ENCODE measurements around the gene FAM78A.

The FAM78A gene

GRCh38 chr9:131310833-131311554, 34.7 kb upstream of the FAM78A start:
- WGBS, 2 experiments, result 72% methylated on average over 20 of the region's 20 CpGs
- Histone ChIP-seq H3K4me3 (ENCODE audit: insufficient read depth, low read depth, low read length) (no peak overlapping the region), H3K36me3 (ENCODE audit: control insufficient read depth, insufficient read depth, low read length) (no peaks in the 10 kb centered on the region), H3K9me3 (ENCODE audit: control insufficient read depth, low read length) (no peaks in the 10 kb centered on the region), H3K27ac (ENCODE audit: insufficient read depth, low read depth, low read length, poor library complexity, severe bottlenecking) (no peak overlapping the region), H3K4me1 (ENCODE audit: control insufficient read depth, insufficient read depth, low read length) (no peaks in the 10 kb centered on the region), H3K27me3 (ENCODE audit: control insufficient read depth, insufficient read depth, low read length, poor library complexity, severe bottlenecking) (no peaks in the 10 kb centered on the region)

GRCh38 chr9:131309530-131310276, 33.4 kb upstream of the FAM78A start:
- Histone ChIP-seq H3K27ac (ENCODE audit: insufficient read depth, low read depth, low read length, poor library complexity, severe bottlenecking) (no peak overlapping the region), H3K9me3 (ENCODE audit: control insufficient read depth, low read length) (no peaks in the 10 kb centered on the region), H3K4me3 (ENCODE audit: insufficient read depth, low read depth, low read length) (no peak overlapping the region), H3K27me3 (ENCODE audit: control insufficient read depth, insufficient read depth, low read length, poor library complexity, severe bottlenecking) (no peaks in the 10 kb centered on the region), H3K4me1 (ENCODE audit: control insufficient read depth, insufficient read depth, low read length) (no peaks in the 10 kb centered on the region), H3K36me3 (ENCODE audit: control insufficient read depth, insufficient read depth, low read length) (no peaks in the 10 kb centered on the region)
- 89 to 91% methylated on average over 18 of the region's 18 CpGs for WGBS, 2 experiments

- H3K36me3 ChIP-seq (ENCODE audit: control insufficient read depth, insufficient read depth, low read length), result no peaks in the 10 kb centered on the region
- no peaks in the 10 kb centered on the region for H3K4me1 ChIP-seq (ENCODE audit: control insufficient read depth, insufficient read depth, low read length)
- no peaks in the 10 kb centered on the region for H3K9me3 ChIP-seq (ENCODE audit: control insufficient read depth, low read length)
- no peak overlapping the region for H3K4me3 ChIP-seq (ENCODE audit: insufficient read depth, low read depth, low read length)
- WGBS, 2 experiments, result 93 to 95% methylated on average over 17 of the region's 17 CpGs
- no peak overlapping the region for H3K27ac ChIP-seq (ENCODE audit: insufficient read depth, low read depth, low read length, poor library complexity, severe bottlenecking)
- H3K27me3 ChIP-seq (ENCODE audit: control insufficient read depth, insufficient read depth, low read length, poor library complexity, severe bottlenecking), result no peaks in the 10 kb centered on the region
Measured at GRCh38 chr9:131308906-131309529, 32.7 kb upstream of the FAM78A start.

- H3K27me3 ChIP-seq (ENCODE audit: control insufficient read depth, insufficient read depth, low read length, poor library complexity, severe bottlenecking), result no peaks in the 10 kb centered on the region
- H3K4me3 ChIP-seq (ENCODE audit: insufficient read depth, low read depth, low read length), result no peak overlapping the region
- no peaks in the 10 kb centered on the region for H3K36me3 ChIP-seq (ENCODE audit: control insufficient read depth, insufficient read depth, low read length)
- H3K27ac ChIP-seq (ENCODE audit: insufficient read depth, low read depth, low read length, poor library complexity, severe bottlenecking), result no peak overlapping the region
- H3K4me1 ChIP-seq (ENCODE audit: control insufficient read depth, insufficient read depth, low read length), result peaks cover 2% of the 10 kb centered on the region
- H3K9me3 ChIP-seq (ENCODE audit: control insufficient read depth, low read length), result no peaks in the 10 kb centered on the region
- WGBS, 2 experiments, result 95 to 97% methylated on average over 11 of the region's 11 CpGs
Measured at GRCh38 chr9:131308452-131308851, 32.1 kb upstream of the FAM78A start.

GRCh38 chr9:131307974-131308373, 31.7 kb upstream of the FAM78A start:
- peaks cover 4% of the 10 kb centered on the region for H3K4me1 ChIP-seq (ENCODE audit: control insufficient read depth, insufficient read depth, low read length)
- no peaks in the 10 kb centered on the region for H3K27me3 ChIP-seq (ENCODE audit: control insufficient read depth, insufficient read depth, low read length, poor library complexity, severe bottlenecking)
- no peaks in the 10 kb centered on the region for H3K36me3 ChIP-seq (ENCODE audit: control insufficient read depth, insufficient read depth, low read length)
- 92% methylated on average over 31 of the region's 31 CpGs for WGBS, 2 experiments
- no peak overlapping the region for H3K4me3 ChIP-seq (ENCODE audit: insufficient read depth, low read depth, low read length)
- H3K27ac ChIP-seq (ENCODE audit: insufficient read depth, low read depth, low read length, poor library complexity, severe bottlenecking), result no peak overlapping the region
- H3K9me3 ChIP-seq (ENCODE audit: control insufficient read depth, low read length), result no peaks in the 10 kb centered on the region

GRCh38 chr9:131306397-131307004, 30.2 kb upstream of the FAM78A start:
- Histone ChIP-seq H3K36me3 (ENCODE audit: control insufficient read depth, insufficient read depth, low read length) (no peaks in the 10 kb centered on the region), H3K27ac (ENCODE audit: insufficient read depth, low read depth, low read length, poor library complexity, severe bottlenecking) (no peak overlapping the region), H3K27me3 (ENCODE audit: control insufficient read depth, insufficient read depth, low read length, poor library complexity, severe bottlenecking) (no peaks in the 10 kb centered on the region), H3K4me1 (ENCODE audit: control insufficient read depth, insufficient read depth, low read length) (peaks cover 4% of the 10 kb centered on the region), H3K4me3 (ENCODE audit: insufficient read depth, low read depth, low read length) (no peak overlapping the region), H3K9me3 (ENCODE audit: control insufficient read depth, low read length) (no peaks in the 10 kb centered on the region)
- WGBS, 2 experiments, result 93 to 95% methylated on average over 14 of the region's 14 CpGs

- Histone ChIP-seq H3K36me3 (ENCODE audit: control insufficient read depth, insufficient read depth, low read length) (no peaks in the 10 kb centered on the region), H3K4me3 (ENCODE audit: insufficient read depth, low read depth, low read length) (no peak overlapping the region), H3K4me1 (ENCODE audit: control insufficient read depth, insufficient read depth, low read length) (peaks cover 4% of the 10 kb centered on the region), H3K27ac (ENCODE audit: insufficient read depth, low read depth, low read length, poor library complexity, severe bottlenecking) (no peak overlapping the region), H3K9me3 (ENCODE audit: control insufficient read depth, low read length) (no peaks in the 10 kb centered on the region), H3K27me3 (ENCODE audit: control insufficient read depth, insufficient read depth, low read length, poor library complexity, severe bottlenecking) (no peaks in the 10 kb centered on the region)
- WGBS, 2 experiments, result 87 to 89% methylated on average over 19 of the region's 19 CpGs
Measured at GRCh38 chr9:131304676-131305355, 28.5 kb upstream of the FAM78A start.

GRCh38 chr9:131303381-131304321, 27.3 kb upstream of the FAM78A start:
- Histone ChIP-seq H3K27ac (ENCODE audit: insufficient read depth, low read depth, low read length, poor library complexity, severe bottlenecking) (no peak overlapping the region), H3K4me3 (ENCODE audit: insufficient read depth, low read depth, low read length) (no peak overlapping the region), H3K36me3 (ENCODE audit: control insufficient read depth, insufficient read depth, low read length) (no peaks in the 10 kb centered on the region), H3K4me1 (ENCODE audit: control insufficient read depth, insufficient read depth, low read length) (peaks cover 4% of the 10 kb centered on the region), H3K9me3 (ENCODE audit: control insufficient read depth, low read length) (no peaks in the 10 kb centered on the region), H3K27me3 (ENCODE audit: control insufficient read depth, insufficient read depth, low read length, poor library complexity, severe bottlenecking) (no peaks in the 10 kb centered on the region)
- 86 to 88% methylated on average over 11 of the region's 11 CpGs for WGBS, 2 experiments
